HG03378 (cell line): ENCODE measurements around the gene CFAP46.
"Not testable (repeated sequence)": the region's sequence is repeated elsewhere in the genome, so short reads cannot be mapped to it uniquely, and the experiment has no call there.

Experiments
- ATAC-seq: cut with Tn5 transposase; IDR thresholded peaks from one replicate; pipeline ENCODE4 v1.9.1; 2021; ENCODE audit warnings: mild to moderate bottlenecking, moderate library complexity; ENCODE audit not compliant: unreplicated experiment

The CFAP46 gene

GRCh38 chr10:132793213-132793612, 149.2 kb downstream of the CFAP46 start:
- ATAC-seq: no peak

GRCh38 chr10:132792796-132793195, 149.6 kb downstream of the CFAP46 start:
- ATAC-seq: no peak

GRCh38 chr10:132792099-132792498, 150.3 kb downstream of the CFAP46 start:
- not testable (repeated sequence) for ATAC-seq

- ATAC-seq: no peak
Measured at GRCh38 chr10:132790934-132791829, 151.2 kb downstream of the CFAP46 start.

- ATAC-seq: no peak
Measured at GRCh38 chr10:132790470-132790869, 151.9 kb downstream of the CFAP46 start.

GRCh38 chr10:132789659-132790148, 152.7 kb downstream of the CFAP46 start:
- no peak for ATAC-seq

GRCh38 chr10:132788831-132789219, 153.5 kb downstream of the CFAP46 start:
- no peak for ATAC-seq

GRCh38 chr10:132788180-132788830, 154.1 kb downstream of the CFAP46 start:
- ATAC-seq: no peak

GRCh38 chr10:132787495-132788179, 154.7 kb downstream of the CFAP46 start:
- ATAC-seq: no peak

GRCh38 chr10:132786884-132787494, 155.4 kb downstream of the CFAP46 start:
- no peak for ATAC-seq

GRCh38 chr10:132786476-132786883, 155.9 kb downstream of the CFAP46 start:
- no peak for ATAC-seq

GRCh38 chr10:132785723-132786475, 156.5 kb downstream of the CFAP46 start, which contains the start of gene NKX6-2:
Gene NKX6-2, minus strand, starts transcription at chr10:132786147. Its CDS starts 199 bp downstream, at chr10:132785948.
- ATAC-seq: no peak

GRCh38 chr10:132784866-132785722, 157.3 kb downstream of the CFAP46 start:
- ATAC-seq: no peak

GRCh38 chr10:132783940-132784865, 158.2 kb downstream of the CFAP46 start:
- no peak for ATAC-seq

GRCh38 chr10:132783165-132783939, 159.0 kb downstream of the CFAP46 start:
- ATAC-seq: no peak

- no peak for ATAC-seq
Measured at GRCh38 chr10:132781556-132781955, 160.8 kb downstream of the CFAP46 start.

GRCh38 chr10:132780356-132780755, 162.0 kb downstream of the CFAP46 start:
- ATAC-seq: no peak
